GM12878 (cell line): Measurements from ENCODE around the gene FFAR3. TPM values are rescaled to one million over a fixed set of nuclear protein-coding genes. Genes with fewer than 3 reads are reported as not detected.

Experiments
- ATAC-seq: fragments of 200-7000 bp; cut with Tn5 transposase; 3 replicates; pipeline ENCODE4 v1.9.1; 2020; ENCODE audit warnings: mild to moderate bottlenecking, moderate library complexity
- BruUV-seq: library from RNA; stranded (reverse); fragments of 400-500 nt; replicated peaks from 2 replicates; lab custom pipeline; 2021; lab: Mats Ljungman, UMichigan
- CTCF ChIA-PET: fragments of 300-600 bp; sonication (Branson Sonifier 250); formaldehyde crosslinking; extraction: SDS; loops from one replicate; lab custom pipeline; 2021; ENCODE audit warnings: inconsistent platforms; lab: Yijun Ruan, JAX
- POLR2A ChIA-PET: fragments of 350-600 bp; formaldehyde crosslinking; extraction: SDS; loops from one replicate; lab custom pipeline; 2021; ENCODE audit warnings: inconsistent platforms; lab: Charles Lee
- RAD21 ChIA-PET: fragments of 300-600 bp; sonication (Branson Sonifier 250); formaldehyde crosslinking; loops from one replicate; lab custom pipeline; 2023; ENCODE audit warnings: antibody characterized with exemption; ENCODE audit not compliant: unreplicated experiment; lab: Charles Lee
- SMC1A ChIA-PET: fragments of 300-600 bp; sonication (Branson Sonifier 250); formaldehyde crosslinking; loops from one replicate; lab custom pipeline; 2023; ENCODE audit not compliant: unreplicated experiment, uncharacterized antibody; lab: Charles Lee
- DNase-seq: peaks from one replicate; pipeline ENCODE4 v3.0.0-alpha.2; 2011; ENCODE audit warnings: low read depth, low spot score
- FAIRE-seq: peaks from 3 replicates; lab custom pipeline; 2011; peaks lifted over from hg19 to GRCh38; lab: Jason Lieb, UNC
- H2AFZ ChIP-seq: 2 replicates; pipeline ENCODE4 v1.6.0; 2011; ENCODE audit warnings: low read depth, low read length, control low read depth; ENCODE audit not compliant: control insufficient read depth
- H3K27ac ChIP-seq: 2 replicates; pipeline ENCODE4 v1.5.1; 2011; ENCODE audit warnings: control low read depth; ENCODE audit not compliant: control insufficient read depth, insufficient read depth
- H3K27me3 ChIP-seq, 2 experiments: replicated peaks in 1 of 2; 2 replicates each; pipeline versions ENCODE4 v1.6.0 to v1.6.1; 2011; ENCODE audit warnings: low read length in 1 of 2; ENCODE audit not compliant: control insufficient read depth in 2 of 2, insufficient read depth in 2 of 2
- H3K36me3 ChIP-seq, 2 experiments: 2 replicates each; pipeline ENCODE4 v1.5.1; 2011; ENCODE audit warnings: low read length in 1 of 2; ENCODE audit not compliant: control insufficient read depth in 2 of 2, insufficient read depth in 2 of 2
- H3K4me1 ChIP-seq: 2 replicates; pipeline ENCODE4 v1.6.1; 2011; ENCODE audit warnings: mild to moderate bottlenecking, low read length, moderate library complexity, mixed read lengths; ENCODE audit not compliant: control insufficient read depth, insufficient read depth
- H3K4me2 ChIP-seq: 2 replicates; pipeline ENCODE4 v1.6.0; 2011; ENCODE audit warnings: control low read depth; ENCODE audit not compliant: control insufficient read depth, insufficient read depth
- H3K4me3 ChIP-seq: fragments of 200-600 bp; sonication (generic); 2 replicates; pipeline ENCODE4 v1.5.1; 2016
- H3K79me2 ChIP-seq: 2 replicates; pipeline ENCODE4 v1.6.0; 2011; ENCODE audit warnings: low read length; ENCODE audit not compliant: control insufficient read depth, insufficient read depth
- H3K9ac ChIP-seq: 2 replicates; pipeline ENCODE4 v1.8.0; 2011; ENCODE audit warnings: low read length, control low read depth, mixed read lengths; ENCODE audit not compliant: control insufficient read depth, insufficient read depth
- H3K9me3 ChIP-seq: replicated peaks from 3 replicates; pipeline ENCODE4 v1.5.1; 2011; ENCODE audit warnings: mild to moderate bottlenecking, low read length; ENCODE audit not compliant: control insufficient read depth, insufficient read depth
- H4K20me1 ChIP-seq: 2 replicates; pipeline ENCODE4 v1.6.0; 2011; ENCODE audit not compliant: control insufficient read depth, insufficient read depth
- CUX1 ChIP-seq: IDR thresholded peaks from 2 replicates; pipeline ENCODE4 v1.6.1; 2012; ENCODE audit warnings: improper control_type of control experiment, low read depth, low read length; ENCODE audit not compliant: insufficient replicate concordance
- NR2C2 ChIP-seq: IDR thresholded peaks from 2 replicates; pipeline ENCODE4 v1.6.1; 2011; ENCODE audit warnings: borderline replicate concordance, low read depth; ENCODE audit not compliant: control insufficient read depth, insufficient read length
- PAX5 ChIP-seq: IDR thresholded peaks from 2 replicates; pipeline ENCODE4 v1.6.1; 2011; ENCODE audit warnings: low read depth, low read length, borderline replicate concordance
- RELA ChIP-seq: fragments of 450-650 bp; IDR thresholded peaks from 2 replicates; pipeline ENCODE4 v1.8.0; 2014; ENCODE audit warnings: borderline replicate concordance; ENCODE audit not compliant: partially characterized antibody
- RELB ChIP-seq: fragments of 450-650 bp; IDR thresholded peaks from 2 replicates; pipeline ENCODE4 v1.6.1; 2017; ENCODE audit warnings: low read depth, mild to moderate bottlenecking, moderate library complexity
- SMAD1 ChIP-seq: fragments of 450-650 bp; IDR thresholded peaks from 2 replicates; pipeline ENCODE4 v1.6.1; 2018; ENCODE audit warnings: mild to moderate bottlenecking, low read depth; ENCODE audit not compliant: partially characterized antibody
- SUPT20H ChIP-seq: IDR thresholded peaks from 2 replicates; pipeline ENCODE4 v1.6.1; 2011; ENCODE audit warnings: low read depth, mild to moderate bottlenecking, low read length, moderate library complexity, borderline replicate concordance; ENCODE audit not compliant: control insufficient read depth
- TBL1XR1 ChIP-seq: IDR thresholded peaks from 2 replicates; pipeline ENCODE4 v1.6.1; 2012; ENCODE audit warnings: low read depth, low read length, improper control_type of control experiment
- WGBS: methylation state at CpG from one replicate; pipeline ENCODE4 v1.1.6; 2016; ENCODE audit warnings: low lambda C conversion rate; ENCODE audit not compliant: insufficient replicate concordance, insufficient coverage; ENCODE audit errors: missing lambda C conversion rate; 5-methylcytosine and 5-hydroxymethylcytosine counted together
- in situ Hi-C: fragments of 300-500 bp; cut with MboI; formaldehyde crosslinking; loops from 9 replicates; pipeline ENCODE4 v1.14.3; 2018; ENCODE audit warnings: mixed read lengths
- intact Hi-C: fragments of 100-400 bp; cut with micrococcal nuclease; formaldehyde crosslinking; loops from one replicate; pipeline ENCODE4 v1.14.2; 2022; ENCODE audit not compliant: unreplicated experiment
- polyA plus RNA-seq, 11 experiments: library from polyadenylated mRNA; depleted of rRNA in 4 of 11; unstranded in 6 of 11; stranded (reverse) in 5 of 11; fragments of >200 nt; fragmentation: Nextera tagmentation in 4 of 11; fragmentation: Illumina TruSeq in 1 of 11; extraction: Ambion mirVana in 4 of 11; extraction: Trizol in 1 of 11; gene quantifications; 1 replicate in 1 of 11; 2 replicates in 10 of 11; pipeline versions ENCODE4 v1.2.1 to v1.2.3, GENCODE V29; 2011 to 2016; ENCODE audit warnings: inconsistent platforms in 2 of 11, missing spikeins in 2 of 11, low read depth in 1 of 11
- total RNA-seq, 4 experiments: library from RNA; depleted of rRNA in 3 of 4; stranded (reverse); fragments of >200 nt in 3 of 4; fragmentation: Illumina TruSeq in 1 of 4; extraction: Trizol in 1 of 4; gene quantifications; 2 replicates each; pipeline versions ENCODE4 v1.2.1 to v1.2.3, GENCODE V29; 2013 to 2021
- TF ChIP-seq, protein P1 (sequence below): fragments of 450-650 bp; IDR thresholded peaks from 2 replicates; pipeline ENCODE4 v1.6.1; 2016; ENCODE audit warnings: mild to moderate bottlenecking
- TF ChIP-seq, protein P2 (sequence below): fragments of 450-650 bp; IDR thresholded peaks from 2 replicates; pipeline ENCODE4 v1.6.1; 2017; ENCODE audit warnings: antibody characterized with exemption, mild to moderate bottlenecking, moderate library complexity

The FFAR3 gene
- total and polyA plus RNA-seq, 10 of the 15 experiments (the other 5 are each of a cell fraction or from before 2014, with no cell fraction given), result 0.15 to 0.18 TPM; not detected in 8

DNA sequence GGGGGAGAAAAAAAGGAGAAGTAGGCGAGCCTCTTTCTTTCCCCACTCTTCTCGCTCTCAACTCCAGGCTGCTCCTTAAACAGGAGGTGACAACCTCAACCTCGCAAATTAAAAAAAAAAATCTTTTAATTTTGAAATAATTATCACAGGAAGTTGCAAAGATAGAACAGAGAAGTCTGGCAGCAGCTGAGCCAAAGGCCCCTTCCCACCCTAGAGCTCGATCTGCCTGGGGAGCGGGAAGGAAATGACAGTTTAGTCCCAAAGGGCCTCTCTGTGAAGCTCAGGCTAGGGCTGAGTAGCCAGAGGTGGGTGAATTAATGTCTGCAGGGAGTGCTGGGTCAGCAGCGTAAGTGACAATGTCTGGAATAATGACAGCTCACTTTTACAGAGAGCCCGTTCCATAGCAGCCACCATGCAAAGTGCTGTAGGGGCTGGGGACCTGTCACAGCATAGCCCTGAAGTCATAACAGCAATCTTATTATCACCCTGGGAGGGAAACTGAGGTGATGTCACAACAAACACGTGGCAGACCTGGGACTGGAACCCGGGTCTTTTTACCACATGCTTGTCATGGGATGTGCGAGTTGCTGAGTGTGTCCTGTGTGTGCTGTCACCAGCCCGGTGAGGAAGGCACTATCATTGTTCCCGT, 38.1 kb upstream of the FFAR3 start:
- 24% methylated on average over 12 of the region's 12 CpGs for whole genome bisulfite sequencing
- no peak overlapping the region for H3K27ac ChIP-seq
- CTCF ChIA-PET, result interaction anchor here (0.6 to 4.7 kb wide), 9 partner anchors 11 to 190 kb away, joined by 3 to 35 read pairs (median 4); partner anchors contain the start of gene CD22
- peaks cover 2% of the 10 kb centered on the region; the same call in 2 of the 3 replicates for H3K9me3 ChIP-seq
- ATAC-seq (peak; percentile 38), FAIRE-seq (no peak), DNase-seq (no peak)
- POLR2A ChIA-PET, result interaction anchor here (0.5 to 3.3 kb wide), 8 partner anchors 10 to 152 kb away, joined by 3 to 33 read pairs (median 3); partner anchors contain the start of gene CD22
- no peaks in the 10 kb centered on the region for H3K27me3 ChIP-seq
- in situ Hi-C loops (no loop called here), intact Hi-C loops (no loop called here)
- RAD21 ChIA-PET, result interaction anchor here (0.7 to 4.5 kb wide), 9 partner anchors 12 to 175 kb away, joined by 3 to 54 read pairs (median 5); partner anchors contain the start of gene CD22
- peak overlapping the region; percentile 65 for H2AFZ ChIP-seq
- peak overlapping the region; percentile 54 for H3K4me2 ChIP-seq
- H3K79me2 ChIP-seq, result no peaks in the 10 kb centered on the region
- H3K4me3 ChIP-seq, result no peak overlapping the region
- peak overlapping the region; percentile 14; the same call in 1 of the 2 replicates for H3K9ac ChIP-seq
- no peaks in the 10 kb centered on the region for H4K20me1 ChIP-seq
- no peaks in the 10 kb centered on the region for H3K36me3 ChIP-seq
- H3K4me1 ChIP-seq, result peaks cover 32% of the 10 kb centered on the region
- no TSS peak for BruUV-seq
- SMC1A ChIA-PET, result interaction anchor here (0.9 to 11.0 kb wide), 10 partner anchors 8 to 146 kb away, joined by 3 to 122 read pairs (median 4); partner anchors contain the start of genes CD22 and FFAR1
- TF ChIP-seq RELB, result peak; percentile 70
- no peak for TF ChIP-seq SMAD1
- TF ChIP-seq PAX5, result no peak
- TF ChIP-seq RELA, result no peak
- no peak for TF ChIP-seq CUX1
- no peak for TF ChIP-seq NR2C2
- TF ChIP-seq, protein P1, sequence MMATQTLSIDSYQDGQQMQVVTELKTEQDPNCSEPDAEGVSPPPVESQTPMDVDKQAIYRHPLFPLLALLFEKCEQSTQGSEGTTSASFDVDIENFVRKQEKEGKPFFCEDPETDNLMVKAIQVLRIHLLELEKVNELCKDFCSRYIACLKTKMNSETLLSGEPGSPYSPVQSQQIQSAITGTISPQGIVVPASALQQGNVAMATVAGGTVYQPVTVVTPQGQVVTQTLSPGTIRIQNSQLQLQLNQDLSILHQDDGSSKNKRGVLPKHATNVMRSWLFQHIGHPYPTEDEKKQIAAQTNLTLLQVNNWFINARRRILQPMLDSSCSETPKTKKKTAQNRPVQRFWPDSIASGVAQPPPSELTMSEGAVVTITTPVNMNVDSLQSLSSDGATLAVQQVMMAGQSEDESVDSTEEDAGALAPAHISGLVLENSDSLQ, result no peak
- TF ChIP-seq SUPT20H, result no peak
- TF ChIP-seq, protein P2, sequence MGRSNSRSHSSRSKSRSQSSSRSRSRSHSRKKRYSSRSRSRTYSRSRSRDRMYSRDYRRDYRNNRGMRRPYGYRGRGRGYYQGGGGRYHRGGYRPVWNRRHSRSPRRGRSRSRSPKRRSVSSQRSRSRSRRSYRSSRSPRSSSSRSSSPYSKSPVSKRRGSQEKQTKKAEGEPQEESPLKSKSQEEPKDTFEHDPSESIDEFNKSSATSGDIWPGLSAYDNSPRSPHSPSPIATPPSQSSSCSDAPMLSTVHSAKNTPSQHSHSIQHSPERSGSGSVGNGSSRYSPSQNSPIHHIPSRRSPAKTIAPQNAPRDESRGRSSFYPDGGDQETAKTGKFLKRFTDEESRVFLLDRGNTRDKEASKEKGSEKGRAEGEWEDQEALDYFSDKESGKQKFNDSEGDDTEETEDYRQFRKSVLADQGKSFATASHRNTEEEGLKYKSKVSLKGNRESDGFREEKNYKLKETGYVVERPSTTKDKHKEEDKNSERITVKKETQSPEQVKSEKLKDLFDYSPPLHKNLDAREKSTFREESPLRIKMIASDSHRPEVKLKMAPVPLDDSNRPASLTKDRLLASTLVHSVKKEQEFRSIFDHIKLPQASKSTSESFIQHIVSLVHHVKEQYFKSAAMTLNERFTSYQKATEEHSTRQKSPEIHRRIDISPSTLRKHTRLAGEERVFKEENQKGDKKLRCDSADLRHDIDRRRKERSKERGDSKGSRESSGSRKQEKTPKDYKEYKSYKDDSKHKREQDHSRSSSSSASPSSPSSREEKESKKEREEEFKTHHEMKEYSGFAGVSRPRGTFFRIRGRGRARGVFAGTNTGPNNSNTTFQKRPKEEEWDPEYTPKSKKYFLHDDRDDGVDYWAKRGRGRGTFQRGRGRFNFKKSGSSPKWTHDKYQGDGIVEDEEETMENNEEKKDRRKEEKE, result no peak
- TF ChIP-seq TBL1XR1, result no peak
